T1000 (cell line): ENCODE data around the gene OR51B4.
A peak's percentile ranks its signal among the peaks of the same experiment; 100 is the strongest.
"Not testable (repeated sequence)": the region's sequence is repeated elsewhere in the genome, so short reads cannot be mapped to it uniquely, and the experiment has no call there.

ENCODE experiments used
- DNase-seq: peaks from one replicate; lab custom pipeline; 2025; ENCODE audit warnings: mixed read lengths; lab: John Stamatoyannopoulos, UW

Gene OR51B4

DNA sequence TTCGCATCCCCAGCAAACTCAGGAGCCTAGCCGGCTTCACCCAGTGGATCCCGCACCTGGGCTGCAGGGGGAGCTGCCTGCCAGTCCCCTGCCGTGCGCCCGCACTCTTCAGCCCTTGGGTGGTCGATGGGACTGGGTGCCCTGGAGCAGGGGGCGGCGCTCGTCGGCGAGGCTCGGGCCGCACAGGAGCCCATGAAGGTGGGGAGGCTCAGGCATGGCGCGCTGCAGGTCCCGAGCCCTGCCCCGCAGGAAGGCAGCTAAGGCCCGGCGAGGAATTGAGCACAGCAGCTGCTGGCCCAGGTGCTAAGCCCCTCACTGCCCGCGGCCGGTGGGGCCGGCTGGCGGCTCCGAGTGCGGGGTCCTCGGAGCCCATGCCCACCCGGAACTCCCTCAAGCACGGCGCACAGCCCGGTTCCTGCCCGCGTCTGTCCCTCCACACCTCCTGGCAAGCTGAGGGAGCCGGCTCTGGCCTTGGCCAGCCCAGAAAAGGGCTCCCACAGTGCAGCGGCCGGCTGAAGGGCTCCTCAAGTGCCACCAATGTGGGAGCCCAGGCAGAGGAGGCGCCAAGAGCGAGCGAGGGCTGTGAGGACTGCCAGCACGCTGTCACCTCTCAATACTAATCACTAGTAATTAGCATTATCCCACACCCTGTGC lies 7.3 kb downstream of the OR51B4 start:
- DNase-seq, result not testable (repeated sequence)

GRCh38 chr11:5293028-5293427 lies 8.7 kb downstream of the OR51B4 start:
- no peak for DNase-seq

GRCh38 chr11:5291207-5291838 lies 10.4 kb downstream of the OR51B4 start:
- DNase-seq, result no peak

DNA sequence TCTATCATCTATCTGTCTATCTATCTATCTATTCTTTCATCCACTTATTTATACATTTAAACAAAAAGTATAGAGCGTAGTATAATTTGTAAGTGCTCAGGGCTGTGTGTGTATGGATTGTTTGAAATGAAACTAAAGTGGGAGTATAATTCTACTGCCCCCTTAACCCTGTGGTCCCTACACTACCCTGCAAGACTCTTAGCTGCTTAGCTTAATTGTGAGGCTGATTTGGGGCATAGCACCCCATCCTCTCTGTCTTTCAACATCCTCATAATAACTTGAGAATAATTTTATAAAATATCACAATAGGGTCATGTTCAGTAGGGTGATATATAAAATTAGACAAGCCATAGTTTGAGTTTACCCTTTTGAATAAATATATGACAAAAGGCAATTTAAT lies 11.6 kb downstream of the OR51B4 start:
- DNase-seq, result no peak

DNA sequence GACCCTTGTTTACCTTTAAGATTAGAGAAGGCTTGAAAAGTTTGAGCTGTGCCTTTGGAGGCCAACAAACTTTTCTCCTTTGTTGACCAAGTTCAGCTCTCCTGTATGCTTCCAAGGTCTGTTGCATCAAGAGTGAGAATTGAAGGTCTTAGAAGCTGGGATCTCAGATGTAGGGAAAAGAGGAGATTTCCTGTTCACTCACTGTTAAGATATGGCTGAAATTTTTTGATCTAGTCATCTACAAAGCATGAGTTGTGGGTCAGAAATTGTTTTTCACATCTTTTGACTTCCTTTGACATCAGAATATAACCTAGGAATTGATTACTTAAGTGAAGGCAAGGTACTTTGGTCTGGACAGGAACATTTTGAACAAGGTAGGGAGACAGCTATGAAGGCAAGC lies 12.1 kb downstream of the OR51B4 start:
- DNase-seq, result no peak

DNA sequence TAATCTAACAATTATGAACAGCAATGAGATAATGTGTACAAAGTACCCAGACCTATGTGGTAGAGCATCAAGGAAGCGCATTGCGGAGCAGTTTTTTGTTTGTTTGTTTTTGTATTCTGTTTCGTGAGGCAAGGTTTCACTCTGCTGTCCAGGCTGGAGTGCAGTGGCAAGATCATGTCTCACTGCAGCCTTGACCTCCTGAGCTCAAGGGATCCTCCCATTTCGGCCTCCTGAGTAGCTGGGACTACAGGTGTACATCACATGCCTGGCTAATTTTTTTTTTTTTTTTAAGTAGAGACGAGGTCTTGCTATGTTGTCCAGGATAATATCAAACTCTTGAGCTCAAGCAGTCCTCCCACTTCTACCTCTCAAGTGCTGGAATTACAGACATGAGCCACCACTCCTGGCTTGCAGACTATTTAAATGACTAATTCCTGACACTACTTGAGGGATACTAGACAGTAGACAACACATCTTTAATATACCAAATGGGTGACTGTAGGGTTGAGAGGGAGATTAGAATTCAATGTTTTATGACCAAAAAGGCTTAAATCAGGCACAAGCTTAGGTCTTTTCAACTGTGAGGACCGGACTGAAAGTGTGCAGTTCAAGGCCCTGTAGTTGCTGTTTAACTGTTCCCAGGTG lies 12.7 kb downstream of the OR51B4 start:
- DNase-seq, result no peak

DNA sequence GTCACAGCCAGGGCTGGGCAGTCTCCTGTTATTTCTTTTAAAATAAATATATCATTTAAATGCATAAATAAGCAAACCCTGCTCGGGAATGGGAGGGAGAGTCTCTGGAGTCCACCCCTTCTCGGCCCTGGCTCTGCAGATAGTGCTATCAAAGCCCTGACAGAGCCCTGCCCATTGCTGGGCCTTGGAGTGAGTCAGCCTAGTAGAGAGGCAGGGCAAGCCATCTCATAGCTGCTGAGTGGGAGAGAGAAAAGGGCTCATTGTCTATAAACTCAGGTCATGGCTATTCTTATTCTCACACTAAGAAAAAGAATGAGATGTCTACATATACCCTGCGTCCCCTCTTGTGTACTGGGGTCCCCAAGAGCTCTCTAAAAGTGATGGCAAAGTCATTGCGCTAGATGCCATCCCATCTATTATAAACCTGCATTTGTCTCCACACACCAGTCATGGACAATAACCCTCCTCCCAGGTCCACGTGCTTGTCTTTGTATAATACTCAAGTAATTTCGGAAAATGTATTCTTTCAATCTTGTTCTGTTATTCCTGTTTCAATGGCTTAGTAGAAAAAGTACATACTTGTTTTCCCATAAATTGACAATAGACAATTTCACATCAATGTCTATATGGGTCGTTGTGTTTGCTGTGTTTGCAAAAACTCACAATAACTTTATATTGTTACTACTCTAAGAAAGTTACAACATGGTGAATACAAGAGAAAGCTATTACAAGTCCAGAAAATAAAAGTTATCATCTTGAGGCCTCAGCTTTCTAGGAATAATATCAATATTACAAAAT lies 13.4 kb downstream of the OR51B4 start:
- DNase-seq, result no peak

GRCh38 chr11:5286901-5287300 lies 14.8 kb downstream of the OR51B4 start:
- DNase-seq, result no peak

DNA sequence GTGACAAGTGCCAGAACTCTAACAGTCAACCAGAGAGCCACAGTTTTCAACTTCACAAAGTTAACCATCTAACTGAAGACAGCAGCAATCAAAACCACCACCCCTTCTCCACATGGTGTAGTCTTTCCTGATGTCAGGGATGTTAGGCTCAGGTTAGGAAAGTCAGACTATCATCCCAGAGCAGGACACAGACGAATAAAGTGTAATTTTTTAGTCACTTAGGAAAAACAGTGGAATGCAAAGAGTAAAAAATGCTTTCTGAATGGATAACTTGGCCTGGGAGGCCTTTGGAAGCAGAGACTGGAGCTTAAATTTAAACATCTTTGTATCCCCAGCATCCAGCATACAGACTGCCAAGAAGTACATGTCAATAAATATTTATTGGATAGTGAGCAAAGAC lies 15.4 kb downstream of the OR51B4 start:
- DNase-seq, result no peak

- DNase-seq, result no peak
Measured at GRCh38 chr11:5285703-5286340, 15.9 kb downstream of the OR51B4 start.

GRCh38 chr11:5284637-5285036 lies 17.1 kb downstream of the OR51B4 start:
- DNase-seq, result no peak

GRCh38 chr11:5283882-5284281 lies 17.9 kb downstream of the OR51B4 start:
- DNase-seq, result no peak

- DNase-seq, result no peak
Measured at GRCh38 chr11:5283086-5283485, 18.7 kb downstream of the OR51B4 start.

GRCh38 chr11:5282628-5283027 lies 19.1 kb downstream of the OR51B4 start:
- no peak for DNase-seq

GRCh38 chr11:5281596-5281995 lies 20.1 kb downstream of the OR51B4 start:
- no peak for DNase-seq

DNA sequence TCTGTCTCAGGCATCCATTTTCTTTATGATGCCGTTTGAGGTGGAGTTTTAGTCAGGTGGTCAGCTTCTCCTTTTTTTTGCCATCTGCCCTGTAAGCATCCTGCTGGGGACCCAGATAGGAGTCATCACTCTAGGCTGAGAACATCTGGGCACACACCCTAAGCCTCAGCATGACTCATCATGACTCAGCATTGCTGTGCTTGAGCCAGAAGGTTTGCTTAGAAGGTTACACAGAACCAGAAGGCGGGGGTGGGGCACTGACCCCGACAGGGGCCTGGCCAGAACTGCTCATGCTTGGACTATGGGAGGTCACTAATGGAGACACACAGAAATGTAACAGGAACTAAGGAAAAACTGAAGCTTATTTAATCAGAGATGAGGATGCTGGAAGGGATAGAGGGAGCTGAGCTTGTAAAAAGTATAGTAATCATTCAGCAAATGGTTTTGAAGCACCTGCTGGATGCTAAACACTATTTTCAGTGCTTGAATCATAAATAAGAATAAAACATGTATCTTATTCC lies 21.1 kb downstream of the OR51B4 start:
- DNase-seq, result peak; percentile 71

- DNase-seq, result no peak
Measured at GRCh38 chr11:5279471-5280090, 22.2 kb downstream of the OR51B4 start.

DNA sequence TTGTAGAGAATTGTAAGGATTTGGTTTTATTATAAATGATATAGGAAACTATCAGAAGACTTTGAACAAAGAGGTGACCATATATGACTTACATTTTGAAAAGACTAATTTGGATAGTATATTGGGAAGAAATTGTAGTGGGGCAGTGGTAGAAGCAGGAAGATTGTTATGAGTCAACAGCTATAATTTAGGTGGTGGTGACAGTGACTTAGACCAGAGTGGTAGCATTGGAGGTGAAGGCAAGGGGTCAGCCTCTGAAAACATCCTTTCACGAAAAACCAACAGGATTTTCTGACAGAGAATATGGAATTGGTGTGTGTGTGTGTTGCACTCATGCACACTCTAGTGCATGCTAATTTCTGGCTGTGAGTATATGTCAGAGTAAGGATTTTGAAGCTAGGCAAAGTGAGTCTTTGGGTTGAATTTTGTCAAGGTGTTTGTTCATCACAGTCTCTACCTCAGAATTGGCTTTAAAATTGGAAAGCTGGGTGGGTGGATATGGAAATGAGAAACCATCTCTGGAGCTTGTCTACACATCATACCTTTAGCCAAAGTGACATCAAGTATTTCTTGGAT lies 23.9 kb downstream of the OR51B4 start:
- no peak for DNase-seq

DNA sequence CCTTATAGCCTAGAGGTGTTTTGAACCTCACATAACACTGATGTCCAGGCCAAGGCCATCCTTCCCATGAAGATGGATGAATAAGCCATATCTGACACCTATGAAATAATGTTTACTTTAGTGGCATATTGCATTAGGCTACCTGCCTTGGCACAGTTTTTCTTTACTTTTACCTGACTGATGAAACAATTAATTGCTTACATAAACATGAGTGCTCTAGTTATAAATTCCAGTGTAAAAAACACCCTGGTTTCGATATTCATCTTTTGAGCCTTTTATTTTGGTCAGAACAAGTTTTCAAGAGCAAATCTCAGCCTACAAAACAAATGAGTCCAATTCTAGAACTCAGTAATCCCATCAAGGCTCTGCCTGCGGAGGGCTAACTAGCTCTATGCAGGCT lies 25.0 kb downstream of the OR51B4 start:
- DNase-seq, result no peak

- no peak for DNase-seq
Measured at GRCh38 chr11:5275369-5276110, 26.2 kb downstream of the OR51B4 start.
